Neural crest cell (in vitro differentiated cells): Measurements from ENCODE around the gene MAMSTR. TPM values are rescaled to one million over a fixed set of nuclear protein-coding genes. Genes with fewer than 3 reads are reported as not detected.

ENCODE experiments used
- DNase-seq: peaks from one replicate; pipeline ENCODE4 v3.0.0; 2021; ENCODE audit warnings: low read depth, mixed read lengths, low spot score
- H3K27ac Mint-ChIP-seq: one replicate; pipeline ENCODE4 v1.8.0; 2021; ENCODE audit warnings: mild to moderate bottlenecking, mixed read lengths; ENCODE audit not compliant: unreplicated experiment
- H3K27me3 Mint-ChIP-seq: 2 replicates; pipeline ENCODE4 v1.8.0; 2021; ENCODE audit warnings: low read depth, mild to moderate bottlenecking, mixed read lengths
- H3K36me3 Mint-ChIP-seq: 2 replicates; pipeline ENCODE4 v1.8.0; 2021; ENCODE audit warnings: low read depth, mild to moderate bottlenecking, mixed read lengths
- H3K4me1 Mint-ChIP-seq: 2 replicates; pipeline ENCODE4 v1.8.0; 2021; ENCODE audit warnings: mixed read lengths
- H3K4me3 Mint-ChIP-seq: one replicate; pipeline ENCODE4 v1.8.0; 2021; ENCODE audit warnings: mild to moderate bottlenecking, mixed read lengths
- H3K9me3 Mint-ChIP-seq: 2 replicates; pipeline ENCODE4 v1.8.0; 2021; ENCODE audit warnings: mixed read lengths
- CTCF ChIP-seq: fragments of 200-600 bp; sonication (generic); conservative IDR thresholded peaks from 2 replicates; pipeline ENCODE4 v1.5.0; 2021; ENCODE audit warnings: antibody characterized with exemption, mild to moderate bottlenecking
- total RNA-seq: library from RNA; stranded (reverse); gene quantifications from 2 replicates; pipeline ENCODE4 v1.2.1, GENCODE V29; 2021

MAMSTR gene
- total RNA-seq, 1 donor from 2014 or later, result 2.4 TPM

GRCh38 chr19:48757089-48757675 lies 37.7 kb upstream of the MAMSTR start:
- H3K36me3 Mint-ChIP-seq, result peaks cover 2% of the 10 kb centered on the region
- H3K4me3 Mint-ChIP-seq, result no peak overlapping the region
- DNase-seq, result no peak
- peaks cover 14% of the 10 kb centered on the region for H3K4me1 Mint-ChIP-seq
- H3K27me3 Mint-ChIP-seq, result peaks cover 42% of the 10 kb centered on the region
- no peaks in the 10 kb centered on the region for H3K9me3 Mint-ChIP-seq
- TF ChIP-seq CTCF, result no peak
- no peak overlapping the region for H3K27ac Mint-ChIP-seq

- H3K4me3 Mint-ChIP-seq, result no peak overlapping the region
- peaks cover 47% of the 10 kb centered on the region for H3K27me3 Mint-ChIP-seq
- H3K9me3 Mint-ChIP-seq, result no peaks in the 10 kb centered on the region
- DNase-seq, result no peak
- H3K36me3 Mint-ChIP-seq, result peaks cover 2% of the 10 kb centered on the region
- H3K27ac Mint-ChIP-seq, result no peak overlapping the region
- TF ChIP-seq CTCF, result no peak
- peaks cover 17% of the 10 kb centered on the region for H3K4me1 Mint-ChIP-seq
These were observed 37.2 kb upstream of the MAMSTR start for GRCh38 chr19:48756686-48757085.

- no peak for TF ChIP-seq CTCF
- Mint-ChIP-seq H3K9me3 (no peaks in the 10 kb centered on the region), H3K36me3 (peaks cover 2% of the 10 kb centered on the region), H3K4me1 (peaks cover 17% of the 10 kb centered on the region), H3K27ac (no peak overlapping the region), H3K27me3 (peaks cover 48% of the 10 kb centered on the region), H3K4me3 (no peak overlapping the region)
- no peak for DNase-seq
These were observed 36.7 kb upstream of the MAMSTR start for GRCh38 chr19:48756212-48756611.

- no peaks in the 10 kb centered on the region for H3K9me3 Mint-ChIP-seq
- TF ChIP-seq CTCF, result no peak
- no peak for DNase-seq
- peaks cover 49% of the 10 kb centered on the region for H3K27me3 Mint-ChIP-seq
- H3K27ac Mint-ChIP-seq, result no peak overlapping the region
- peaks cover 2% of the 10 kb centered on the region for H3K36me3 Mint-ChIP-seq
- H3K4me3 Mint-ChIP-seq, result no peak overlapping the region
- H3K4me1 Mint-ChIP-seq, result peaks cover 17% of the 10 kb centered on the region
These were observed 36.3 kb upstream of the MAMSTR start for GRCh38 chr19:48755787-48756186.

- H3K4me1 Mint-ChIP-seq, result peaks cover 17% of the 10 kb centered on the region
- peaks cover 2% of the 10 kb centered on the region for H3K36me3 Mint-ChIP-seq
- H3K27me3 Mint-ChIP-seq, result peaks cover 49% of the 10 kb centered on the region
- H3K27ac Mint-ChIP-seq, result no peak within 1 kb of the TSS
- peak within 1 kb of the TSS; percentile 75 for H3K4me3 Mint-ChIP-seq
- DNase-seq, result no peak
- no peaks in the 10 kb centered on the region for H3K9me3 Mint-ChIP-seq
- no peak for TF ChIP-seq CTCF
These were observed 35.6 kb upstream of the MAMSTR start, which contains the start of gene FGF21 for GRCh38 chr19:48755084-48755641. TSS of gene FGF21 (plus strand) at chr19:48755524. CDS start at chr19:48756237, 713 bp downstream.
